Measurements from ENCODE around the gene CARD19.

GRCh38 chr9:93061260-93061751 lies 34.7 kb upstream of the CARD19 start:
- TF ChIP-seq CTCF (IDR thresholded peaks at IDR 0.05) (no peak), POLR2A (IDR thresholded peaks at IDR 0.05) (no peak)
